T-helper 17 cell (primary cell): ENCODE results near the gene FGD4. TPM values are rescaled to one million over a fixed set of nuclear protein-coding genes. Genes with fewer than 3 reads are reported as not detected.

Experiments used
- ATAC-seq: fragments of 150-1000 bp; cut with Tn5 transposase; 2 replicates; pipeline ENCODE4 v1.10.0; 2021; ENCODE audit warnings: mild to moderate bottlenecking, moderate library complexity
- DNase-seq, 3 donors: peaks; one replicate each; pipeline versions ENCODE4 v3.0.0 to v3.0.0-alpha.2; 2020 to 2021
- H3K9me3 ChIP-seq: one replicate; pipeline ENCODE4 v1.7.0; 2013; ENCODE audit warnings: low read length, mild to moderate bottlenecking; ENCODE audit not compliant: control insufficient read depth, poor library complexity, severe bottlenecking
- H3K27ac Mint-ChIP-seq: one replicate; pipeline ENCODE4 v1.8.0; 2022; ENCODE audit warnings: mild to moderate bottlenecking, moderate library complexity, mixed read lengths
- H3K27me3 Mint-ChIP-seq: one replicate; pipeline ENCODE4 v1.8.0; 2022; ENCODE audit warnings: mixed read lengths
- H3K36me3 Mint-ChIP-seq: one replicate; pipeline ENCODE4 v1.8.0; 2022; ENCODE audit warnings: low read depth, mixed read lengths
- H3K4me1 Mint-ChIP-seq: one replicate; pipeline ENCODE4 v1.8.0; 2022; ENCODE audit warnings: mild to moderate bottlenecking, mixed read lengths
- H3K4me3 Mint-ChIP-seq: one replicate; pipeline ENCODE4 v1.8.0; 2022; ENCODE audit warnings: mild to moderate bottlenecking, moderate library complexity, mixed read lengths
- total RNA-seq, 4 donors: library from RNA in 2 of 4; stranded (reverse) in 2 of 4; gene quantifications; one replicate each; pipeline ENCODE4 v1.2.3 and lab custom pipeline; 2022 to 2026

FGD4 gene
- total RNA-seq, 2 donors from 2014 or later, result 0.91 to 0.94 TPM

- ATAC-seq (no peak), DNase-seq (no peak)
- peaks cover 37% of the 10 kb centered on the region for H3K27me3 Mint-ChIP-seq
- no peaks in the 10 kb centered on the region for H3K9me3 ChIP-seq
- peaks cover 2% of the 10 kb centered on the region for H3K4me1 Mint-ChIP-seq
- no peak overlapping the region for H3K27ac Mint-ChIP-seq
- H3K36me3 Mint-ChIP-seq, result peaks cover 5% of the 10 kb centered on the region
- H3K4me3 Mint-ChIP-seq, result no peak overlapping the region
Observed at GRCh38 chr12:32419520-32419960, 20.2 kb downstream of the FGD4 start.

- DNase-seq (no peak), ATAC-seq (no peak)
- Mint-ChIP-seq H3K27ac (no peak overlapping the region), H3K4me1 (peaks cover 2% of the 10 kb centered on the region), H3K27me3 (peaks cover 37% of the 10 kb centered on the region), H3K36me3 (peaks cover 5% of the 10 kb centered on the region), H3K4me3 (no peak overlapping the region)
- no peaks in the 10 kb centered on the region for H3K9me3 ChIP-seq
Observed at GRCh38 chr12:32420356-32420755, 21.0 kb downstream of the FGD4 start.

GRCh38 chr12:32423559-32423958 lies 24.2 kb downstream of the FGD4 start:
- Mint-ChIP-seq H3K4me1 (peaks cover 2% of the 10 kb centered on the region), H3K27ac (no peak overlapping the region), H3K36me3 (peaks cover 5% of the 10 kb centered on the region), H3K4me3 (no peak overlapping the region), H3K27me3 (peaks cover 17% of the 10 kb centered on the region)
- ATAC-seq (no peak), DNase-seq (no peak)
- H3K9me3 ChIP-seq, result no peaks in the 10 kb centered on the region

GRCh38 chr12:32431025-32431424 lies 31.7 kb downstream of the FGD4 start:
- DNase-seq, result no peak
- Mint-ChIP-seq H3K36me3 (no peaks in the 10 kb centered on the region), H3K4me3 (no peak overlapping the region), H3K27ac (no peak overlapping the region), H3K4me1 (no peaks in the 10 kb centered on the region), H3K27me3 (peaks cover 10% of the 10 kb centered on the region)
- no peak for ATAC-seq
- no peaks in the 10 kb centered on the region for H3K9me3 ChIP-seq

GRCh38 chr12:32435921-32436705 lies 36.8 kb downstream of the FGD4 start:
- no peaks in the 10 kb centered on the region for H3K9me3 ChIP-seq
- DNase-seq, result no peak
- no peak for ATAC-seq
- Mint-ChIP-seq H3K4me3 (no peak overlapping the region), H3K36me3 (no peaks in the 10 kb centered on the region), H3K27ac (no peak overlapping the region), H3K4me1 (no peaks in the 10 kb centered on the region), H3K27me3 (peaks cover 10% of the 10 kb centered on the region)

- Mint-ChIP-seq H3K36me3 (no peaks in the 10 kb centered on the region), H3K27ac (no peak overlapping the region), H3K4me1 (no peaks in the 10 kb centered on the region), H3K27me3 (peaks cover 10% of the 10 kb centered on the region), H3K4me3 (no peak overlapping the region)
- ATAC-seq, result no peak
- H3K9me3 ChIP-seq, result no peaks in the 10 kb centered on the region
- DNase-seq, result no peak
Observed at GRCh38 chr12:32437095-32437515, 37.7 kb downstream of the FGD4 start.

- Mint-ChIP-seq H3K27me3 (peaks cover 4% of the 10 kb centered on the region), H3K4me1 (no peaks in the 10 kb centered on the region), H3K36me3 (no peaks in the 10 kb centered on the region), H3K27ac (no peak overlapping the region), H3K4me3 (no peak overlapping the region)
- ATAC-seq (no peak), DNase-seq (no peak)
- H3K9me3 ChIP-seq, result no peaks in the 10 kb centered on the region
Observed at GRCh38 chr12:32440120-32440865, 40.9 kb downstream of the FGD4 start.

DNA sequence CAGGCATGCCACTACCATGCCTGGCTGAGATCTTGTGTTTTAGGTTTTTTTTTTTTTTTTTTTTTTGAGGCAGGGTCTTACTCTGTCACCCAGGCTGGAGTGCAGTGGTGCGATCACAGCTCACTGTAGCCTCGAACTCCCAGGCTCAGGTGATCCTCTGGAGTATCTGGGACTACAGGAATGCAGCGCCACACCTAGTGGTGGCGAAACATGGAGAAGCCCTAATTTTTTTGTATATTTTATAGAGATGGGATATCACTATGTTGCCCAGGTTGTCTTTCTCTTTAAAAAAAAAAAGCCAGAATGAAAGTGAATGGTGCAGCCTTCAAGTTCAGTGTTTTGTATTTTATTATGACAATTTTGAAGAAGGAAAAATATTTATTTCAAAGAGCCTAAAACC lies 44.1 kb downstream of the FGD4 start:
- Mint-ChIP-seq H3K4me3 (no peak overlapping the region), H3K4me1 (peaks cover under 1% of the 10 kb centered on the region), H3K27ac (no peak overlapping the region), H3K36me3 (no peaks in the 10 kb centered on the region), H3K27me3 (peaks cover 11% of the 10 kb centered on the region)
- DNase-seq (no peak), ATAC-seq (no peak)
- no peaks in the 10 kb centered on the region for H3K9me3 ChIP-seq

DNA sequence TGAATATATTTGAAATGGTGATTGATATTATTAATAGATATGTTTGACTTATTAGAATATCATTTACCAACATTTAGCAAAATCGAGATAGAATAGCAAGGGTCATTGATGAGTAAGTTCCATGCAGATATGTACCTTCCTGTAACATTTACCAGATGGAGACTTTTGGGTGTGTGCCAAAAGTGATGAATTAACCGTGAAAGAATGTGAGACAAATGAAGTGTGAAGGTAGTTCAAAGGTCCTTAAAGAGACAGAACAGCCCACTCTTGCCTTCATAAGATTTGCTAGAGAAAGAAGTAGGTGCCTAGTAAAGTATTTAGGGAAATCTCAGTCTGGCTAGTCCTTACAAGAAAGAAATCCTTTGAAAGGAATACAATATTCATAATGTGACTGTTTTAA lies 45.5 kb downstream of the FGD4 start:
- H3K27ac Mint-ChIP-seq, result no peak overlapping the region
- H3K4me1 Mint-ChIP-seq, result peaks cover 3% of the 10 kb centered on the region
- H3K9me3 ChIP-seq, result no peaks in the 10 kb centered on the region
- DNase-seq (no peak), ATAC-seq (no peak)
- H3K27me3 Mint-ChIP-seq, result peaks cover 12% of the 10 kb centered on the region
- no peaks in the 10 kb centered on the region for H3K36me3 Mint-ChIP-seq
- no peak overlapping the region for H3K4me3 Mint-ChIP-seq

DNA sequence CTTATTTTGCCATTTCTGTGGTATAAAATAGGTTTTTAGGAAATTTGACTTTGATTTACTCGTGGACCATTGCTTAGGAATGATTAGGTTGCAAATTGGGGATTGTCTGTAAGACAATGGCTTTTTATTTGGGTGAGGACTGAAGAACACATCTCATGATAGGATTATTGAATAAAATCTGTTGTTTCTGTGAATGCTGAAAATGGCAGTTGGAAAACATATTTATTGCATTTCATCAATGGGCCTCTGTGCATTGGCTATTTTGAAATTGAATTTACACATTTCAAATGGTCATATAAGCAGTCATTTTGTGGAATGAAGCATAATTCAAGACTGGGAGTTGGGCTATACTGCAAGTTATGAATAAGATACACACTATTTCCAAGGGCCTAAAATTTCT lies 46.0 kb downstream of the FGD4 start:
- no peaks in the 10 kb centered on the region for H3K9me3 ChIP-seq
- ATAC-seq, result no peak
- no peaks in the 10 kb centered on the region for H3K36me3 Mint-ChIP-seq
- no peak overlapping the region for H3K4me3 Mint-ChIP-seq
- DNase-seq, result no peak
- peaks cover 3% of the 10 kb centered on the region for H3K4me1 Mint-ChIP-seq
- no peak overlapping the region for H3K27ac Mint-ChIP-seq
- H3K27me3 Mint-ChIP-seq, result peaks cover 13% of the 10 kb centered on the region

DNA sequence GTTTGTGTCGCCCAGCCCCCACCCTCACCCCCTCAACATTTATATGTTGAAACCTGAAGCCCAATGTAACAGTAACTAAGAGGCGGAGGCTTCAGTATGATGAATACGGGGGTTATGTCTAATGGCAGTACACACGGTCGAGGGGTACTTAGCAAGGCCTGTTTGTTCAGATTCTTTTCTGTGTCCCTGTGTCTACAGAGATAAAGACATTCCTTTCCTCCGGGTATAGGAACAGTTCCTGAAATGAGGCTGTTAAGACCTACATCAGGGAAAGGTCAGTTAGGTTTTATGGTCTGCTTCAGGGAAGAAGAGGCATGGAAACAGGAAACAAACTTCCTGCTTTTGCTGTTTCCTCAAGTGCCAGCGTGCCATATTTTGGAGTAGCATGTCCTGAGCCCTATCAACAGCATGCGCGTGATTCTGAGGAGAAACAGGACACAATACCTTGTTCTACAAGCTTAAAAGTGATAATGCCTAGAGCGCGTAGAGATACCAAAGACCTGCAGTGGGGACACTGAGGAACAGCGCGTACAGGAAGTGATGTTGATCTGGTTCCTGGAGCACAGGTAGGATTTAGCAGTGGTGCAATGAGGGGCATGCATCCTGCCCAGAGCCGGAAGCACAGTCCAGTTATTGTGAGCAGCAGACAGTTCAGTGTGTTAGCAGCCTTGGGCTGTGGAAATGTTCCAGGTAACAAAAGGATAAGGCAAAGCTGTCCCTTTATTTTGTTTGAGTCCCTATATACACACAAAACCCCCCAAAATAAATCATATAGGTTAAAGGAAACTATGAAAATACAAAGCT lies 47.2 kb downstream of the FGD4 start:
- H3K27ac Mint-ChIP-seq, result no peak overlapping the region
- no peaks in the 10 kb centered on the region for H3K36me3 Mint-ChIP-seq
- H3K4me3 Mint-ChIP-seq, result no peak overlapping the region
- H3K4me1 Mint-ChIP-seq, result peaks cover 6% of the 10 kb centered on the region
- ATAC-seq (no peak), DNase-seq (no peak)
- H3K9me3 ChIP-seq, result no peaks in the 10 kb centered on the region
- H3K27me3 Mint-ChIP-seq, result peaks cover 21% of the 10 kb centered on the region

- H3K4me3 Mint-ChIP-seq, result no peak overlapping the region
- peaks cover 6% of the 10 kb centered on the region for H3K4me1 Mint-ChIP-seq
- ATAC-seq (no peak), DNase-seq (no peak)
- peaks cover 21% of the 10 kb centered on the region for H3K27me3 Mint-ChIP-seq
- H3K36me3 Mint-ChIP-seq, result no peaks in the 10 kb centered on the region
- H3K27ac Mint-ChIP-seq, result no peak overlapping the region
- H3K9me3 ChIP-seq, result no peaks in the 10 kb centered on the region
Observed at GRCh38 chr12:32448586-32448985, 49.2 kb downstream of the FGD4 start.

DNA sequence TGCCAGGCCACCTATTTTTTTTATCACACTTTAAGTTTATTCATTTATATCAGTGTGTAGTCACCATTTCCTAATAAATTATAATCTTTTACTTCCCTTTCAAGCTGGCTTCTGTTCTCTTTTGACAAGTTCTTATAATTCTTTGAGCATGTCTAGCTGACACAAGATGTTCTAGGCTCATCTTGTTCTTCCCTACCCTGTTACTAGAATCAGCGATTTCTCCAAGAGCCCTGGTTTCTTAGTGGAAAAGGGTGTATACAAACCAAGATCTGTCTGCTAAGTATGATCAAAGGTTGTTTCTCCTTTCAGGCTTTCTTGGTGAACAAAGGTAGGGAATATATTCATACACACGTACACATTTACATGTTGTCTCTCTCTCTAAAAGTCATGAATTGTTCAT lies 51.0 kb downstream of the FGD4 start:
- H3K4me3 Mint-ChIP-seq, result no peak overlapping the region
- H3K27me3 Mint-ChIP-seq, result peaks cover 26% of the 10 kb centered on the region
- H3K9me3 ChIP-seq, result no peaks in the 10 kb centered on the region
- DNase-seq (no peak), ATAC-seq (no peak)
- H3K27ac Mint-ChIP-seq, result no peak overlapping the region
- H3K36me3 Mint-ChIP-seq, result no peaks in the 10 kb centered on the region
- peaks cover 6% of the 10 kb centered on the region for H3K4me1 Mint-ChIP-seq
